ENCODE measurements around the gene MAP6.

Gene MAP6

DNA sequence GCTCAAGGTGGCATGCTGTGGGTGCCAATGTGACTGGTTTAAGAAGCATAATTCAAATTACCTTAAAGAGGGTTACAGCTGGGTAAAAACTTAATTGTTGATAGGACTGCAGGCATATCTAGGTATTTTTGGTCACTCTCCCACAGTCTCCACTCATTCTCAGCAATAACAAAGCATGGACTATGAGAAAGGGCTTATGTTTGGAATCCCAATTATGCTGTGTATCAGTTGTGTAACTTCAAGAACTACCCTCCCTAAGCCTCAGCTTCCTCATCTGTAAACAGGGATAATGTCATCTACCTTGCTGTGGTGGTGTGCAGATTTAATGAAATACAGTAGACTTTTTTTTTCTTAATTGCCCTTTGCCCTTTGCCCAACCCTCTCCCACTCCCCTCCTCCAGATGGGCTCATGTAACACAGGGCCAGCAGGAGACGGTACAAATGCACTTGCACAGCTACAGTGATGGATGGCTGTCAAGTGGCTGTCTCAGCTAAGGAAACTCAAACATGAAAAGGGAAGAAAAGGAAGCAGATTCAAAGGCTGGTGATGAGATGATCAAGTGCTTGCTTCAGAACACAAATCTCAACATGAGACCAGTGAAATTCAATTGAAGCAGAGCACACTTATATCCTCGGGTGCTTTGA lies 37.6 kb downstream of the MAP6 start:
- DNase-seq (ENCODE audit: low spot score) = no peak

DNA sequence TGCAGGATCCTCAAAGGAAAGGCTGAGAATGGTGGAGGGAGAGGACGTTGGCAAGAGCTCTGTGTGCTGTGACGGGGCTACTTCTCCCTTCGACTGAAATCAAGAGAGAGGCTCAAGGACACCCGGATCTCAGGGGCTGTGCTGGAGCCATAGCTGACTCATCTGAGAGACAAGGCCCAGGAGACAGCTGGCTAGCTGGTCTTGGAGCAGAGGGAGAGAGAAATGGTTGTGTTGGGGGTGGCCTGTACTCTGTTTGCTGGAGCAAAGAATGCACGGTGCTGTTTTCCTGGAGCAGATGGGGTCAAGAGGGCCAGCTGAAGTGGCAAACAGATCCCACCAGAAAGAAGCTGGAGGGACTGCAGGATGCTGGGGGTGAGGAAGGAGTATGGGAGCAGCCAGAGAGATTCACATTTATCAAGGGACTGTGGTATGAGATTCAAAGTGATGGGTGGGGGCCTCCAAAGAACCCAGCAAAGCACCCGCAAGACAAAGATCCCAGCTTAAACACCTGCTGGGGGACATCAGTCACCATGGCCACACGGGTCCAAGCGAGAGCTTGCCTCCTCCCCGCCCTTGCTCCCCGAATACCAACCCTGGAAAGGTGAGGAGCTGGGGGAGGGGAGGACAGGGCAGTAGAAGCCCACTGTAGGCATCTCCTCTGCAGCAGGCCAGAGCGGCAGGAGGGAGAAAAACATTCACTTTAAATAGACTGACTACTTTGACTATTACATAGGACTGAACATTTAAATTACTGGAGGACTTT lies 40.8 kb downstream of the MAP6 start:
- peak; percentile 66 for DNase-seq (ENCODE audit: low spot score)

DNA sequence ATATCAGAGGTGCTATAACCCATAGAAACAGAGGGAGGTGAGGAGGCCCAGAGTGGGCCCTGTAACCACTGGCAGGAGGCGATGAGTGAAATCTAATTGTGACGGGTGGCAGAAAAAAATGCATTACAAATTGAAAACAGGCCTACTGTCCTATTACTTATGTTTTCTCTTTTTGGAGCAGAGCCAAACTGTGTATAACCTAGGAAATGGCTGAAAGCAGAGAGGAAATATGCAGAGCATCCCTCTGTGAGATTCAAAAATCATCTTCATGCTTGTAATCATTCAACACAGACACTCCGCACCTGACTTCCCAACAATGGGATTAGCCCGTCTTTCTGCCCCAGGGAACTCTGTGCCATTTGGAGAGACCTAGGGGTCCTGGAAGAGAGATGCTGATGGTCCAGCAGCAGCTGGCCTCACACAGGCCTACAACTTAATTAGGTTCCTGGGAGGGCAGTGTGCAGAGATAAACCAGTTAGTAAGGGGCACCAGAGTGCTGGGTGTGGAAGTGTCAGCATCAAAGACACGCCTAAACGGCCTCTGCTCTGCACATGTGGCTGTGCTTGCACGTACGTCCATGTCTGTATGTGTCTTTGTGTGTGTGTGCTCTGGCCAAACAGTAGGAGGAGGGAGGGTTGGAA lies 41.8 kb downstream of the MAP6 start:
- DNase-seq (ENCODE audit: low spot score) = peak; percentile 97

DNA sequence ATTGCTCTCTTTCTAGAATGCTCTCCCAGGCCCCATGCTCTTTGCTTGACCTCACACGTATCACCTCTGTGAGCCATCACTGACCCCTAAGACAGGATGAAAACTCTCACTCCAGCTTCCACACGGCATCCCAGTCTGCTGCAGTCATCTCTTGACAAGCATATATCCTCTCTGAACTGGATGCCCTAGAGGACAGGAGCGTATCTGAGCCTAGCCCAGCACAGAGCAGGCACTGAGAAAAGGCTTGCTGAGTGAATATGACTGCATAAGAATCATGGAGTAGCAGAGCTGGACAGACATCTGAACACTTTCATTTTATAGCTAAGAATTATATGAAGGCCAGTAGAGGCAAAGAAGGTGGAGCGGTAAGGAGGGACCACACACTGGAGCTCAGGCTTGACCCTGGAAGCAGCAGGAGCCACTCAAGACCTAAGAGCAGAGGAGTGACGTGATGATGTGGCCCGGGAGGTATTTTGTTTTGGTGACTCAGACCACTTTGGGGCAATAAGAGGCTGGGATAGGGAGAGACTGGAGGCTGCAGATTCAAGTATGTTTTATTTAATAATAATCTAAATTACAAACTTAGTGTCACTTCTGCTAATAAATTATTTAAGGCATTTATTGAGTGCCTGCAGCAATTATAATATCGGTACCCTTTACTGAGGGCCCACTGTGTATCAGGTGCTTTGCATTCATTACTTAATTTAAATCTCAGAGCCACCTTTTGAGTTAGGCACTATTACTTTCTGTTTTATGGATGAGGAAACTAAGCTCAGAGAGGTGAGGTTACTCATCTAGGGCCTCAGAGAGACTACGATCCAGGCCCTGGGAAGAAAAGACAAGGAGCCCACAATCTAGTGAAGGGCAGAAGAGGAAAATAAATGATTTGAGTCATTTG lies 42.6 kb downstream of the MAP6 start:
- DNase-seq (ENCODE audit: low spot score) = no peak

DNA sequence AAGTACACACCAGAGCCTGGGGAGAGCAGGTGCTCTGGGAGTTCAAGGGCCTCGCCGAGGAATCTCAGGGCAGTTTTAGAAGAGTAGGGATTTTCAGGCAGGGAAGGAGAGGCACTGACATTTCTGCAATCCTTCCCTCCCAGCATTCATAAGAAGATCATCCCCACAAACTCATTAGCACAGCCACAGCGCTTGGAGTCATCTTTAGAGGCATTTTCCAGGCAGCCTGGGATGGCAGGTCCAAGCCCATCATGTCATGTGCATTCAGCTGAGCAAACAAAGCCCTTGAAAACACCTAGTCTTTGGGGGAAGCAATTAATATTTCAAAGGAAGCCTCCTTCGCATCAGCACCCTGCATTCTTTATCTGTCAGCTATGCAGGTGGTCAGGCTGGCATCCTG lies 43.8 kb downstream of the MAP6 start:
- DNase-seq (ENCODE audit: low spot score) = no peak

DNA sequence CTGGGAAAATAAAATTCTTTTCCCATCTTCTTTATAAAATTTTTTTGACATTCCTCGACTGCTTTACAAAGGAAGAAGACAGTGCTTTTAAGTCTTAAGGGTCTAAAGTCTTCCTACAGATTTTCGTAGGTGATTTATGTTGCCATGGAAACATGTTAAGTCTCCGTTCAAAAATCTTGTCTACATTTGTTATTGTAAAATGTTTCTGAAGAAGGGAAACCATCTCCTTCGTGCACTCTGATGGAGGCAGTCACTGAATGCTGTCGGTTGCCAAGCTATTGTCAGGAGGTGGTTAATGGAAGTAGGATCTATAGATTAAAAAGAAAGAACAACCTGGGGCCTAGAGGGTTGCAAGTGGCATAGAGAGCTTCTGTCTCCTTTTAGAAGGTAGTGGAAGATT lies 52.6 kb downstream of the MAP6 start:
- no peak for DNase-seq (ENCODE audit: low spot score)

DNA sequence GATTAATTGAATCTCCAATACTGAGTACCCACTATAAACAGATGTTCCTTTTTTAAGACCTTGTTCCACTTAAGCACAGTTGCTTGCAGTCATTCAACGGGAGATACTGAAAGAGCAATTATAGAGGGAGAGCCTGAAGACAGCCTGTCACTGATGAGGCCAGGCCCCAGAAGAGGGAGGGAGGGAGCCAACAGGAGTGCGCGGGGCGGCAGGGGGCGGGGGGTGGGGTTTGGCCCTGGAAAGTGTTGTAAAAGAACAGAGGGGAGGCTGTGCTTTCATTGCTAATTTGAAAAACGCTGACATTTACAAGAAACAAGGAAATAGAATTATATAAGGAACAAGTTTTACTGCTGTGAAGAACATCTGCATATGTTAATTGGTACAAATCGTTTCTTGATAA lies 53.1 kb downstream of the MAP6 start:
- peak; percentile 36 for DNase-seq (ENCODE audit: low spot score)

DNA sequence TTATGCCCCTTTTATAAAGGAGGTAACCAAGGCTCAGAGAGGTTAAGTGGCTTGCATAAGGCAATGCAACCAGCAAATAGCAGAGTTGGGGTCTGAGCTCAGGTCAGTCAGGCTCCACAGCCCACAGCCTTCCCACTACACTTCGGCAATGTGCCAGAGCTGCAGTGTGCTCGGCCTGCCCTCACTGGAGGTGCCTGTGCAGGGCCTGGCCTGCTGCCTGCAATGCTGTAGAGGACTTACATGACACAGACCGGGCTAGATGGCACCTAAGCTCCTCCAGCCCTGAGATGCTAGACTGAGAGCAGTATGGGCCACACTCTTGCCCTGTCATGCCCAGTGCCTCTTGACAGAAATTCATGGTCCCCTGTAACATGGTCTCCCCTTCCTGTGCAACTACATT lies 57.0 kb downstream of the MAP6 start:
- no peak for DNase-seq (ENCODE audit: low spot score)

DNA sequence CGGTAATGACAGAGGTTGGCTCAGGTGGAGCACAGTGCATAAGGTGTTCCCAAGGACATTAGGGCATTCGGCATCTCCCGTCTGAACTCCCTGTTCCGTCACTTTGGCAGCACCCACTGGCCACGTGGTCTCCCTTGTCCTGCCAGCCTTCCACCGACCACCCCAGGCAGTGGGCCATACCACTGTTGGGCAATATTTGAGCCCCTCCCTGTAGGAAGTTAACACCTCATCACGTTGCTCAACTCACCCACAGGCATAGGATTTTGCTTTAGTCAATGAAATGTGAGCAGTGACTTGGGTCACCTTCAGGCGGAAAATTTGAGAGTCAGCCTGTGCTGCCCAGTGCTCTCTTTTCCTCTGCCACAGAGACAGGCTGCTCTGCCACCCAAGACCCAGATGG lies 62.7 kb downstream of the MAP6 start:
- no peak for DNase-seq (ENCODE audit: low spot score)

DNA sequence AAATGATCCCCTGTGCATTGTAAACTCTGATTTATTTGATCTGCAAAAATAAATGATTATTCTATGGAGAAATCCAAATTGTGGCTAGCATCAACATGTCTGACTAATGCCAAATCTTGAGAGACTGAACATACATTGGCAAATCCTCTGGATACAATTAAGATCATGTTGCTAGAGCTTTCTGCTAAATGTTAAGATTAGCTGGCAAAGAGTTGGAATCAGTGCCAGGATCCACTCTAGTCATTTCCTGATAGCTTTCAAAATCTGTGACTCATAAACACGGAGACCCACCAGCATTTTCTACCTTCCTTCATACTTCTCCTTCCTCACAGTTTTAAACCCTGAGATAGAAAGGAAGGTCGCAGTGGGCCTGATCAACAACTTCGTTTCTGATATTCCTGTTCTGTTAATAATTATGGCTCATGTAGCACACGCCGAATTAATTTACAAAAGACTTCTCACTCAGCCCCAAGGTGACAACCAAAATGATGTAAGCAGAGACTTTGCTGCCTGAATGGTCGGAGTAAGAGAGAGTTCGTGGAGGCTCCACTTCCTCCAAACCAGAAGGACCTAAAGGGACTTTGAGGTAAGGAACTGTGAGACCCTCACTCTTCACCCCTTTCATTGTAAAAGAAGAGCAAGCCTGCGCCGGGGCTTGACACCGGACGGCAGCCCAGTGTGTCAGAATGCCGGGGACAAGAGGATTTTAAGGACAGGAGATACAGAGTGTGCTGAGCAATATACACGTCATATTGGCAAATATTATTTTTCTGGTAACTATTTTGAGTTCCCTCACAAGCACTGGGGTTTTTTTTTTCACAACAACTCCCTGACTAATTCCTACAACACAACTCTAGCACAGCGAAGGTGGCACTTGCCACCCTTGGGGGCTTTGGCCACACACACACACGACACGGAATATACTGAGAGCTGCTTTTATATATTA lies 64.8 kb downstream of the MAP6 start:
- no peak for DNase-seq (ENCODE audit: low spot score)

DNA sequence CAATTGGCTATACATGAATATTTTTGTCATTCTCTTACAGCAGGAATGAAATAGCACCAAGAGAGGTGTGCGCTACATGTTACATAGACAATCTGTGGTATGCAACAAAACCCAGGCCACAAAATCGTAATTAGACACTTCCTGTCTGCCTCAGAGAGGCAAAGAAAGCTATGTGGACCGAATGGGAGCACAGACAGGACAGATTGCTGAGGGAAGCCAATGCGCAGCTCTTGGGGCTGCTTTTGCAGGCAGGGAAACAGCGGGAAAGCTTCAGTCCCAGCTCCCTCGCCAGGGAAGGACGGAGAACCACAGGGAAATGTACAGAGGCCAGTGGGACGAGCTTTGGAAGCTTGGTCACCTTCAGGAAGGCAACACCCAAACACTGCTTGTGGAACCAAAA lies 65.9 kb downstream of the MAP6 start:
- no peak for DNase-seq (ENCODE audit: low spot score)

DNA sequence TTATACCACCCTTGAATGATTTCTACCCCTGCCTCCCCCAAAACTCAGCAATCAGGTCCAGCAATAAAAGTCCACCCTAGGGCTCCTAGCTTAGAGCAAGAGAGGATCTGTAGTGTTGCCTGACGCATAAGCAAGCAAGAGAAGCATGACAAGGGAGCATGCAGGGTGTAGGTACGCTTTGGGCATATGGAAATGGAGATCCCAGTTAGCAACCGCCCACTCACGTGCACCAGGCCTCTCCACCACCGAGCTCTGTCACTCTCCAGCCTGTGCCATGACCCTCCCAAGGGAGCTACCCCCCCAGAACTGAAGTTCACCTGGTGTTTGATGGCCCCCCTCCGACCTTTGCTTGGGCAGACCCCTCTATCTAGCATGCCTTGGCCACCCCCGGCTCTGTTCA lies 67.3 kb downstream of the MAP6 start:
- DNase-seq (ENCODE audit: low spot score) = no peak

DNA sequence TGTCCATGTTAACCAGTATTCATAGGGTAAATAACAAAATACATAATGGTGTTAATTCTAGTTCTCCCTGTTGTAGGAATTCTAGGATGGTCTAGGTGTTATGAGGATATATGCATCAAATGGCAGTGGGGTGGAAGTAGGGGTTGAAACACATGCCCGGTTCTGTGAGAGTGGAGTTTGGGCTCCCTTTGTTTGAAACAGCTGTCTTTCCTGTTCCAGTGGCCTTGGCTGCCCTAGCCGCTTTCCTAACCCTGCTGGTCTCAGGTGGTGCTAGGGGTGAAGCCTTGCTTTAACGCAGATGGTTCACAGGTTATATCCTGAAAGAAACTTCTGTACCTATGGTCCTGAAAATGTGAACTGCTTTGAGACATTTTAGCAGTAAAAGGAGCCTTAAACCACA lies 68.5 kb downstream of the MAP6 start:
- DNase-seq (ENCODE audit: low spot score) = no peak

DNA sequence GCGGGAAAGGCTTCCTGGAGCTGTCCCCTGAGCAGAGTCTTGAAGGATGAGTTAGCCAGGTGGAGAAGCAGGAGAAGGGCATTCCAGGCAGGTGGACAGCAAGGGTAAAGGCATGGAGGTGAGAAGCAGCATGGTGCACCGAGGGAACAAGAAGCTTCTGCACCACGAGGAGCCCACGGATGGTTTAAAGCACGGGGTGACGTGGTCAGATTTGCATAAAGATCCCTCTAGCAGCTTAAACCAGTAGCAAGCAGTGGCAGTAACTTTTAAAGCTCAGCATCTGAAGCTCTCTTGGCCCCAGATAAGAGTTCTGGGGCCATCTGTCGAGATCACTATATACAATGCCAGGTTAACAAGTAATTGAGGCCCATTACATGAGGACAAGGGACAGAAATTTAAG lies 69.9 kb downstream of the MAP6 start:
- no peak for DNase-seq (ENCODE audit: low spot score)

DNA sequence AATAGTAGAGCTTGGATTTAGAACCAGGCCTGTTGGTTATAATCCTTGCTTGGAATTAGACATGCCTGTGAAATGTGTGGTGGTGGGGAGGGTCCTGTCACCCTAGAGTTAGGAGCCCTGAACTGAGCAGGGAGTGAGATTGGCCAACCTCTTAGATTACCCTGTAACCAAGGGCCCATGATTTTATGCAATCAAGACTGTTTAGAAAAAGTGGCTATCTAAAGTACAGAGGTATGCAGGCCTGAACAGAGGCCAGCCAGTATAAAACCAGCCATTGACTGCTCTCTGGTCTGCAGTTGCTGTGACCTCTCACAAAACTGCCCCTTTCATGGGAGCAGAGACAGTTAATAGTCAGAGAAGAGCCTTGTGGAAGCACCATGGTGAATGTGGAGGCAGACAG lies 70.6 kb downstream of the MAP6 start:
- no peak for DNase-seq (ENCODE audit: low spot score)

DNA sequence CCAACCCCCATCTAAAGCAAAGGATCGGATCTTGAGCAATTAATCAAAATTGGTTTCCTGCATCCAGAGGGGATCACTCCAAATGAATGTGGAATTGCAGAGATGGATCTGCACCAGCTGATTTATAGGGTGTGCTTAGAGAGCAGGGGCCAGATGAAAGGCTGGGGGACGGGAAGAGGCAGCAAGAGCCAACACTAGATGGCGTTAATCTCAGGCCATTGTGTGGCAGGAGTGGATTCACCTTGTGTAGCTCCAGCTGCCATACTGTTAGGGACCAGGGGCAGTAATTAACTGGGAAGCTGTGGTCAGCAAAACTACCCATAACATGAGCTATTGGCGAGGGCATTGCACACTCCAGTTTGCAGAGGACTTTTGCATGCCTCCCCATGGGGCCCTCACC lies 71.2 kb downstream of the MAP6 start:
- DNase-seq (ENCODE audit: low spot score) = peak; percentile 64

DNA sequence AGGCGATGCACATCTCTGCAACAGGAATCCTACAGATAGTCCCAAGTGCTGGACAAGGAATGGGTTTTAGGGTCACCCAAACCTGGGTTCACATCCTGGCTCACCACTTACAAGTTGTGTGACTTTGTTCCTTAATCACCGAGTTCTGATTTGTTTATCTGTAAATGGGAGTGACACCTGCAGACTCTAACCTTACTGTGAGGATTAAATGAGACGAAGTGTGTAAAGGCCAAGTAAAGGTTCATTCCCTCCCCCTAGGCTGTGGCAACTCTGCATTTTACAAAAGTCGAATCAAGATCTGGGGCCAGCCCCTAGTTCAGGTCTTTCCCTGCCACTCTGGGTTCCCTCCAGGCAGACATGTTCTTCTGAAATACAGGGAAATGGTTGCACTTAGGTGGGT lies 71.9 kb downstream of the MAP6 start:
- no peak for DNase-seq (ENCODE audit: low spot score)

DNA sequence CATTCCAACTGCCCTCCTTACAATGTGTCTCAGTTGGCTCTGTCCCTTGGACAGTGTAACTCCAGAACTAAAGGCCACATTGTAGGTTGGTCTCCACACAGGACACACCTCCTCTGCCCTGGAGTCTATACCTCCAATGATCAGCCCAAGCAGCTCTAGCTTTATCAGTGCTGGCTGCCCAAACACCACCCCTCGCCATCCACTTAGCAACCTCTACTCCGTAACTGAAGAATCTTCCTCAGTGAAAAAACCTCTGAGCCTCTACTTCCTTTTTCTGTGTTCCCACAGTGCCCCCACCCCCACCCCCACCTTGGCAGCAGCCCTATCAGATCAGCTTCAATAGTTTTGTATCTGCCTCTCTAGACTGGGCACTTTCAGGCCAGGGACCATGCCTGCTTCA lies 73.4 kb downstream of the MAP6 start:
- no peak for DNase-seq (ENCODE audit: low spot score)

DNA sequence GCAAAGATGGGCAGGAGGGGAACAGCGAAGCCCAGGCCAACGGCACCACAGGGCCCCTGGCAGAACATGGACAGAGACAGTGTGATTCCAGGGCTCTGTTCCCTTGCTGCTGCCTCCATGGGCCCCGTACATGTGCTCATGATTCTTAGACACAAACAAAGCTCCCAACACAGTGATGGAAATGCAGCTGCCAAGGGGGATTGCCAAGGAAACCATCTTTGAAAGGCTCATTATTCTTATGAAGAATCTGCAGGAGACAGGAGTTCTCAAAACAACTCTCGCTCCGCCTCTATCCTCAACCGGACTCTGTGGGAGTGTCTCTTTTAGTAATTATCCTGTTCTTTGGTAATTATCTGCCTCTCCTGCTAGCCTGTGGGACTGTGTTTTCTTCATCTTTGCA lies 74.6 kb downstream of the MAP6 start:
- DNase-seq (ENCODE audit: low spot score) = no peak

DNA sequence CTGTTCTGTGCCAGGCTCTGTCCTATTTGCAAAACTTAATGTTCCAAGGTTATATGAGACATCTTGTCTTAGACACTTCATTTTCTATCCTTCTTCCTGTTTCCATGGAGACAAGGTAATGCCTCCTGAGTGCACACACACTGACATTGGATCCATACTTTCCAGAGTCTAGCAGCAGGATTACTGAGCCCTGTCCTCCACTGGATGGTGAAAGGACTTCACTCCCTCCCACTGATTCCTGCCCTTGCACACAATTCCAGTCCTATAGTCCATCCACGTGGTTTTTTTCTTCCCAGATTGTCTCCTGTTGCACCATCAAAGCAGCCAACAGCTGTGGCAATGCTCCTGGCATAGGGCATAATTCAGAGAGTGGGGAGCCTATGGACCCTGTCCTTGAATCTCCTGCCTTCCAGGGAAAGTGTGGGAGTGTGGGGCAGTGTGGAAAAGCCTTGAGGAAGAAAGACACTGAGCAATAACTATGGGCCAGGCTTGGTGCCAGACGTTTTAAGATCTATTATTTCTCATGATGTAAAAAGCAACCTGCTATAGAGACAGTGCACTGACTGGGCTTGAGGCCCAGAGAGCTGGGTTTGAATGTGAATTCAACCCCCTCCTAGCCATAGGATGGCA lies 75.4 kb downstream of the MAP6 start:
- DNase-seq (ENCODE audit: low spot score) = no peak

Data from SK-N-DZ (cell line).